Thyroid gland (tissue), 4 donors: ENCODE measurements around the gene MAPK4.

Source experiments
- POLR2A ChIP-seq, 2 donors: fragments of 450-650 bp; IDR thresholded peaks; one replicate each; pipeline ENCODE4 v1.6.1; 2017; ENCODE audit warnings: antibody characterized with exemption in 2 of 2, mild to moderate bottlenecking in 2 of 2, moderate library complexity in 1 of 2
- TF ChIP-seq, protein P1 (sequence below), 6 experiments: fragments of 200-600 bp in 3 of 6; fragments of 450-650 bp in 3 of 6; sonication (generic) in 3 of 6; IDR thresholded peaks; one replicate each; pipeline ENCODE4 v1.5.1; 2016 to 2019; ENCODE audit warnings: antibody characterized with exemption in 6 of 6, mild to moderate bottlenecking in 2 of 6, inconsistent platforms in 1 of 6, moderate library complexity in 1 of 6

DNA sequence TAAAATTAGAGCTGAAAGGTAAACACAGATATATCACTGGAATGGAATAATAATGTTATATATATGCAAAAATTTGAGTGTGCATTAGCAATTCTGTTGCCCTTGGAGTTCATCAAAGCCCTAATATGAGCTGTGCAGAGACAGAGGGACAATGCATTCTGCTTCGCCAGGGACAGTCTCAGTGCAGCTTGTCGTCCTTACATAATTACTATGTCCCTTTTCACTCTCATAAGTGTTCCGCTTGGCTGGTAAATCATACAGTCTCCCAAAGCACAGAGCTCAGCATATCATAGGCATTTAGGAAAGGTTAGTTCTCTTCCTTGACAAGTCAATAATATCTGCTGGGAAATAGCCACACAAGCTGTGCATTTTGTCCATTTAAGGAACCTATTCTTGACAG is 30.7 kb downstream of the MAPK4 start:
- TF ChIP-seq POLR2A (IDR thresholded peaks at IDR 0.05): no peak
- TF ChIP-seq, protein P1, sequence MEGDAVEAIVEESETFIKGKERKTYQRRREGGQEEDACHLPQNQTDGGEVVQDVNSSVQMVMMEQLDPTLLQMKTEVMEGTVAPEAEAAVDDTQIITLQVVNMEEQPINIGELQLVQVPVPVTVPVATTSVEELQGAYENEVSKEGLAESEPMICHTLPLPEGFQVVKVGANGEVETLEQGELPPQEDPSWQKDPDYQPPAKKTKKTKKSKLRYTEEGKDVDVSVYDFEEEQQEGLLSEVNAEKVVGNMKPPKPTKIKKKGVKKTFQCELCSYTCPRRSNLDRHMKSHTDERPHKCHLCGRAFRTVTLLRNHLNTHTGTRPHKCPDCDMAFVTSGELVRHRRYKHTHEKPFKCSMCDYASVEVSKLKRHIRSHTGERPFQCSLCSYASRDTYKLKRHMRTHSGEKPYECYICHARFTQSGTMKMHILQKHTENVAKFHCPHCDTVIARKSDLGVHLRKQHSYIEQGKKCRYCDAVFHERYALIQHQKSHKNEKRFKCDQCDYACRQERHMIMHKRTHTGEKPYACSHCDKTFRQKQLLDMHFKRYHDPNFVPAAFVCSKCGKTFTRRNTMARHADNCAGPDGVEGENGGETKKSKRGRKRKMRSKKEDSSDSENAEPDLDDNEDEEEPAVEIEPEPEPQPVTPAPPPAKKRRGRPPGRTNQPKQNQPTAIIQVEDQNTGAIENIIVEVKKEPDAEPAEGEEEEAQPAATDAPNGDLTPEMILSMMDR (IDR thresholded peaks at IDR 0.05): no peak
